ENCODE measurements around the gene TLR8.

The TLR8 gene

DNA sequence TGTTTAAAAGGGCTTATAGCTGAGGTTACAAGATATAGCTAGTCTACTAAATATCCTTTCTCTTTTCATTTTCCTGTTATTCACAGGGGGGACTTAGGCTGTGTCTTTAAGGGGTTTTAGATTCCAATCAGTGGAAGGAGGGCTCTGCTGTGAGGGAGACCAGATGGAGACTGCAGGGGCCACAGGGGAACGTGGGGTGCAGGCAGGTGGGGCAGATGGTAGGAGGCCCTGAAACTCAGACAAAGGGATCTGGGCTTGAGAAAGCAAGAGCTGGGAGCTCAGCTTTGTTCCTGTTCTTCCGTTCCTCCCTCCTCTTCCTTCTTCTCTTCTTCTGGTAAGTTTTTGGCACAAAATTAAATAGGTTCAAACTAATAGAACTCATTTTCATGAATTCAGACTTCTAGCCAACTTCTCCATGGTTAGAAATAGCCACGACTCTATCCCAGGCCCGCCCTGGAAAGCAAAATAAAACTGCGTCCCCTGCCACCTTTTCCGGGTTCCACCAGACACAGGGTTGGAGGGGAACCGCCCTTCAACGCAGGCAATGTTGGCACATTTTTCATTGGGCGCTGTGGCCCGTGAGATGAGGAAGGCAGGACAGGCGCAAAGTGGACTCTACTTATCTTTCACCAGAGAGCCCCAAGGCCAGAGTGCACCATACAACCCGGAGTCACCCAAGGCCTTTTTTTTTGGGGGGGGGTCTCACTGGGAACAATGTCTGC, 65.0 kb downstream of the TLR8 start:
- Histone ChIP-seq H3K9ac (ENCODE audit: insufficient read length) (no peak overlapping the region), H3K9me3 (ENCODE audit: low read depth, low read length) (no peaks in the 10 kb centered on the region), H3K36me3 (ENCODE audit: insufficient read depth, low read length) (no peaks in the 10 kb centered on the region), H3K4me3 (no peak overlapping the region), H3K27ac (no peak overlapping the region)
- no peak for DNase-seq (ENCODE audit: low read depth, low spot score)
- no peak for TF ChIP-seq POLR2AphosphoS5 (IDR thresholded peaks at IDR 0.05; ENCODE audit: borderline replicate concordance, low read depth, low read length)
- no peak for TF ChIP-seq EZH2 (IDR thresholded peaks at IDR 0.05)
- TF ChIP-seq FOXP2 (optimal IDR thresholded peaks at IDR 0.05; ENCODE audit: control extremely low read depth, extremely low read length, insufficient read depth), result no peak

DNA sequence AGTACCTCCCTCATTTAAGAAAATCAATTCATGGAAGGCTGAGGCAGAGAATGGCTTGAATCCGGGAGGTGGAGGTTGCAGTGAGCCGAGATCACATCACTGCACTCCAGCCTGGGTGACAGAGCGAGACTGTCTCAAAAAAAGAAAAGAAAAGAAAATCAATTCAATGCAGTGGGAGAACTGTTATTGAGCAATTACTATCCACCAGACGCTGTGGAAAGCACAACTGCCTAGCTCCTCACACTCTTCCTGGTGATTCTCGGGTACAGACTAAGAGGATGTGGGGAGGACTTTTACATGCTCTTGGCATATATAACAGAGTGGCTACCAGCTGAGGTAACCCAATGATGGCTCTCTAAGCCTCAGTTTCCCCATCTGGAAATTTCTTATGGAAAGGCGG, 65.8 kb downstream of the TLR8 start:
- no peak for DNase-seq (ENCODE audit: low read depth, low spot score)
- no peak for TF ChIP-seq FOXP2 (optimal IDR thresholded peaks at IDR 0.05; ENCODE audit: control extremely low read depth, extremely low read length, insufficient read depth)
- no peak for TF ChIP-seq EZH2 (IDR thresholded peaks at IDR 0.05)
- TF ChIP-seq POLR2AphosphoS5 (IDR thresholded peaks at IDR 0.05; ENCODE audit: borderline replicate concordance, low read depth, low read length), result no peak
- no peak overlapping the region for H3K9ac ChIP-seq (ENCODE audit: insufficient read length)

More for the DNA sequence above, 65.8 kb downstream of the TLR8 start:
- Histone ChIP-seq H3K9me3 (ENCODE audit: low read depth, low read length) (no peaks in the 10 kb centered on the region), H3K36me3 (ENCODE audit: insufficient read depth, low read length) (no peaks in the 10 kb centered on the region), H3K4me3 (no peak overlapping the region), H3K27ac (no peak overlapping the region)
